ENCODE measurements around the gene SLC12A3. TPM values are rescaled to one million over a fixed set of nuclear protein-coding genes. Genes with fewer than 3 reads are reported as not detected.

The SLC12A3 gene
- total and polyA plus RNA-seq, 2 of the 8 experiments (the other 6 are each of a cell fraction or from before 2014, with no cell fraction given) = not detected

GRCh38 chr16:56884026-56884582 is 19.1 kb downstream of the SLC12A3 start:
- H3K4ac ChIP-seq (replicated peaks; ENCODE audit: insufficient read length, low read depth, low read length) = no peak overlapping the region
- H3K79me2 ChIP-seq (ENCODE audit: control insufficient read depth in 1 of 2, insufficient read depth in 2 of 2, low read length in 2 of 2) = no peaks in the 10 kb centered on the region
- H2BK120ac ChIP-seq (replicated peaks; ENCODE audit: low read depth, low read length) = no peak overlapping the region
- no peak overlapping the region for H2BK12ac ChIP-seq (ENCODE audit: low read depth, low read length)
- H3K23me2 ChIP-seq (ENCODE audit: low read depth, low read length) = no peaks in the 10 kb centered on the region
- peaks cover 17 to 28% of the 10 kb centered on the region in 2 experiments for H3K9me3 ChIP-seq (ENCODE audit: insufficient read depth in 2 of 2, low read depth in 1 of 2, low read length in 1 of 2)
- no peak overlapping the region for H3K9ac ChIP-seq (replicated peaks in 1 of 4; ENCODE audit: extremely low read depth in 1 of 4, low read depth in 3 of 4, low read length in 3 of 4)
- FAIRE-seq (no peak), DNase-seq (ENCODE audit: low read depth in 1 of 2, low spot score in 2 of 2) (no peak)
- H2BK15ac ChIP-seq (ENCODE audit: low read length) = no peak overlapping the region
- CTCF ChIA-PET (ENCODE audit: partially characterized antibody) = interaction anchor here (2.1 to 2.3 kb wide), 2 partner anchors 16 to 36 kb away, joined by 7 to 8 read pairs; no protein-coding TSS in a partner anchor
- H3K4me3 ChIP-seq (ENCODE audit: extremely low read depth in 1 of 4, insufficient read depth in 2 of 4, low read depth in 3 of 4, low read length in 4 of 4) = no peak overlapping the region
- no peak for TF ChIP-seq NRF1 (IDR thresholded peaks at IDR 0.05; ENCODE audit: low read depth, low read length)
- TF ChIP-seq SRF (IDR thresholded peaks at IDR 0.05; ENCODE audit: low read depth, low read length) = no peak
- TF ChIP-seq BACH1 (IDR thresholded peaks at IDR 0.05; ENCODE audit: low read length) = no peak
- TF ChIP-seq NANOG (IDR thresholded peaks at IDR 0.05; ENCODE audit: insufficient read depth, low read depth, low read length, poor library complexity, severe bottlenecking) = no peak
- no peak for TF ChIP-seq CTBP2 (IDR thresholded peaks at IDR 0.05; ENCODE audit: borderline replicate concordance, insufficient read depth, insufficient read length, low read length)
- no peak for TF ChIP-seq EP300 (IDR thresholded peaks at IDR 0.05; ENCODE audit: borderline replicate concordance in 1 of 2, low read depth in 2 of 2, low read length in 2 of 2)
- TF ChIP-seq HDAC6 (IDR thresholded peaks at IDR 0.05; ENCODE audit: low read depth, low read length) = no peak
- H4K20me1 ChIP-seq (replicated peaks in 1 of 2; ENCODE audit: control insufficient read depth in 1 of 2, insufficient read depth in 2 of 2, low read length in 2 of 2) = no peaks in the 10 kb centered on the region
- no peak overlapping the region for H4K91ac ChIP-seq (replicated peaks; ENCODE audit: insufficient read length, low read length)
- H3K18ac ChIP-seq (ENCODE audit: extremely low read depth, low read length) = no peak overlapping the region
- no peak overlapping the region for H2BK5ac ChIP-seq (ENCODE audit: low read depth, low read length)
- no peak overlapping the region for H4K8ac ChIP-seq (ENCODE audit: extremely low read depth, insufficient read depth, low read length)
- no peak overlapping the region for H3K27ac ChIP-seq (ENCODE audit: low read depth, low read length)
- H3K4me1 ChIP-seq (replicated peaks in 1 of 4; ENCODE audit: control insufficient read depth in 3 of 4, insufficient read depth in 4 of 4, low read length in 3 of 4) = no peaks in the 10 kb centered on the region
- H3K36me3 ChIP-seq (ENCODE audit: control insufficient read depth in 2 of 4, insufficient read depth in 4 of 4, low read length in 3 of 4) = no peaks in the 10 kb centered on the region
- H3K23ac ChIP-seq (ENCODE audit: insufficient read length) = no peak overlapping the region
- no peaks in the 10 kb centered on the region for H3K79me1 ChIP-seq (ENCODE audit: low read depth, low read length)
- no peak overlapping the region for H3K4me2 ChIP-seq (ENCODE audit: insufficient read depth in 1 of 2, low read depth in 2 of 2, low read length in 2 of 2)
- WGBS, 2 experiments (ENCODE audit: extremely low coverage in 1 of 2, insufficient coverage in 1 of 2, insufficient read length in 1 of 2, insufficient replicate concordance in 2 of 2, low coverage in 1 of 2, low lambda C conversion rate in 2 of 2, missing lambda C conversion rate in 1 of 2) = 87% methylated on average over 14 of the region's 14 CpGs; no CpG with 5 or more reads in 1 of the 2 experiments
- no peak overlapping the region for H2BK20ac ChIP-seq (ENCODE audit: low read length)
- H4K5ac ChIP-seq (ENCODE audit: insufficient read length, low read depth, low read length) = no peak overlapping the region
- no peak overlapping the region for H2AFZ ChIP-seq (ENCODE audit: low read length)
- H3K56ac ChIP-seq (replicated peaks; ENCODE audit: insufficient read length, low read depth, low read length) = no peak overlapping the region
- POLR2A ChIA-PET (ENCODE audit: partially characterized antibody) = interaction anchor here (1.3 to 2.6 kb wide), 2 partner anchors 11 to 47 kb away, joined by 3 to 10 read pairs; no protein-coding TSS in a partner anchor
- no peak overlapping the region for H2AK5ac ChIP-seq (ENCODE audit: low read depth, low read length)
- no peaks in the 10 kb centered on the region for H3K27me3 ChIP-seq (replicated peaks in 1 of 4; ENCODE audit: control insufficient read depth in 3 of 4, extremely low read depth in 1 of 4, insufficient read depth in 3 of 4, low read length in 3 of 4)
- no peak overlapping the region for H3K14ac ChIP-seq (ENCODE audit: insufficient read length)

Measured in H1 (cell line).